GM21360 (cell line): ENCODE data around the gene KIAA0319L.

ENCODE experiments used
- ATAC-seq: cut with Tn5 transposase; IDR thresholded peaks from one replicate; pipeline ENCODE4 v1.9.1; 2021; ENCODE audit warnings: mild to moderate bottlenecking, moderate library complexity; ENCODE audit not compliant: unreplicated experiment

KIAA0319L gene

DNA sequence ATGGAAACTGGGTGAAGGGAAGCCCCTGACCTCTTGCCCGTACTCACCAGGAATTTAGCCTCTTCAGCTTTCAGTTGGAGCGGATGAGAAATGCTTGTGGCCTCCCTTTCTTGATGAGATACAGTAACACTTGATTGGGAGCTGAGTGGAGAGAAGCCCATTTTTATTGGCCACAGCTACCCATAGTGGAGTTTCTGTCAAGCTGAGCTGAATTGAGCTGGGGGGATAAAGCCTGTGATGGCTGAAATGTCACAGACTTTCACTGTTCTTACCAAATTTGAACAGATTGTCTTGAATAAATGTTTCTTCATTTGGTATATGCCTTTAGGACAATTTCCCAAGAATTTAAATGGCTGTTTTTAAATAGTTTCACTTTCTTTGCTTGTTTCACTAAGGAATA is 162.8 kb downstream of the KIAA0319L start:
- no peak for ATAC-seq

DNA sequence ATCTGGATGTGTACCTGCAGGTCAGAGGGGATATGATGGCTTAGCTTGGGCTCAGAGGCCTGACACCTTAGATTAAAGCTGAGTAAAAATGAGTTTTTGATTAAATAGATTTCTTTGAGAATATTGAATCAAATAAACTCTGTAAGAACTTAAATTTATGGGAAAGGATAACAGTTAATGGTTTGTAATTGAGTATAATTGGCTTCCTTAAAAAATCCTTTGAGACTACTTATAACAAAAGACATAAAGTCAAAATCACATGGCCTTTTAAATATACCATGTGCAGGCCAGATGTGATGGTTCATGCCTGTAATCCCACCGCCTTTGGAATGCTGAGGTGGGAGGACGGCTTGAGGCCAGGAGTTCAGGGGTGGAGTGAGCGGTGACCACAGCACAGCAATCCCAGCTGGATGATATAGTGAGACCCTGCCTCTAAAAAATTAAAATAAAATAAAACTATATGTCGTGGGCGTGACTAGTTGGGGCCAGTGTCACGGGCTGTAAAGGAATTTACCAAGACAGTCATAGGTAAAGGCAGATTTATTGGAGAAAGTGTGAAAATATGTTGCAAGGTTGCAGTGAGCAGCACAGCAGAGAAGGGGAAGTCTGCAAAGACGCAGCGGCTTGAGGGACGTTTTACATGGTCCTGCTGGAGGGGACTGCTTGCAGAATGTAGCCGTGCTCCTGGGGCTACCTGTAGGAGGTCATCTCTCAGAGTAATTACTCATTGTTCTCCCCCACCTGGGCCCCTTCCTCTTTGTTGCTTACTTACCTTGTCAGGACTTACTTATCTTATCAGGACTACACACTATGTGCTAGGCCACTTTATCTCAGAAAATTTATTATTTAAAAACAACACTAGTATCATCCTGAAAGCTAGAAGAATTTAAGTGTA is 166.4 kb downstream of the KIAA0319L start:
- ATAC-seq: no peak

DNA sequence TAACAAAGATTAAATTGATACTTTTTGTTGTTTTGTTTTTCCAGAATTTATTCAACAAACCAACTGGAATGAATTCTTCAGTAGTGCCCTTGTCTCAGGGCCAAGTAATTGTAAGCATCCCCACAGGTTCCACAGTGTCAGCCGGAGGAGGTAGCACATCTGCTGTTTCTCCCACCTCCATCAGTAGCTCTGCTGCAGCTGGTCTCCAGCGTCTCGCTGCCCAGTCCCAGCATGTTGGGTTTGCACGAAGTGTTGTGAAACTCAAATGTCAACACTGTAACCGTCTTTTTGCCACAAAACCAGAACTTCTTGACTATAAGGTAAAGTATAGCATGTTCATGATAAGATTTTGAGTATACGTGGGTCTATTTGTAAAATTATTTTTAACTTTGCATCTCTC is 170.2 kb downstream of the KIAA0319L start:
- no peak for ATAC-seq

DNA sequence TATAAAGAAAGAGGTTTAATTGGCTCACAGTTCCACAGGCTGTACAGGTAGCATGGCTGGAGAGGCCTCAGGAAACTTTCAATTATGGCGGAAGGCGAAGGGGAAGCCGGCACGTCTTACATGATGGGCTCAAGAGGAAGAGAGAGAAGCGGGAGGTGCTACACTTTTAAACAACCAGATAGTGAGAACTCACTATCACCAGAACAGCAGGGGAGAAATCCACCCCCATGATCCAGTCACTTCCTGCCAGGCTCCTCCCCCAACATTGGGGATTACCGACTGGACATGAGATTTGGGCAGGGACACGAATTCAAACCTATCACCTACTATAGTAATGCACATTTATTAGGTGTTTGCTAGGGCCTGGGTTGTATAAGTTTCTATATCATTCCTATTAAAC is 170.9 kb downstream of the KIAA0319L start:
- ATAC-seq: no peak
